NCI-H748 treated with DMSO at 0.1 percent for 48 hours (cell line): Measurements from ENCODE around the gene RETSAT.
"Not testable (repeated sequence)": the region's sequence is repeated elsewhere in the genome, so short reads cannot be mapped to it uniquely, and the experiment has no call there.

Experiments used
- DNase-seq: peaks from one replicate; lab custom pipeline; 2025; lab: John Stamatoyannopoulos, UW

RETSAT gene

DNA sequence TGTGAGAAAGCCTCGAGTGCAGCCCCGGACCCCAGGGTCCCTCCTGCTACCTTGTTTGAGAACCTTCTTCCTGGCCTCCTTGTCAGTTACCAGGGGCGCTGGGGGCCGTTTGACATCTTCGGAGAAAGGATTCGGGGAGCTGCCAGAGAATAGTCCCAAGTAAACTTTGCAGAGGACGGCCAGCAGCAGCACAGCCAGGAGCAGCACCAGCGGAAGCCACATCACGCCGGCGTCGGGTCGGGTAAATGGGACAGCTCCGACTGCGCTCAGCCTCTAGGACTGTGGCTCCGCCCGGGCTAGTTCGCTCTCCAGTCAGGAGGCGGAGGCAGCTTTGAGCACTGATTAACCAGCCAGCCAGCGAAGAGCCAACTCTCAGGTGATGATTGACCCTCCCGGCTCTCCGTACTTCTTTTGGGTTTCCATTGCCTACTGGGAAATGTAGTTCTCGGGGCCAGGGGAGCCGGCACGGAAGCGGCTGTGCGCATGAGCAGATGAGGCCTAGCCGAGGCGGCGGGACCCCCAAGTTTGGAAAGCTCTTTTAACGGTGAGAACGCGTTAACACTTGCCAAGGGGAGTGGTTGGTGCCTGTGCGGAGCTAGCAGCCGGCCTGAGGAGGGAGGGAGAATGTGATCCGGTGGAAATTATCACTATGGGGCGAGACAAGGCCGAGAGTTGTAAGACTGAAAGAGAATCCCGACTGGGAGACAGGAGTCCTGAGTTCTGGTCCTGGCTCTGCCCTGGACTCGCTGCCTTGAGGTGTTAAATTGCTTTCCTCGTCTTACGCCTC, at the start of gene RETSAT, which contains the start of gene ELMOD3:
Gene RETSAT, minus strand, starts transcription at position 243 of the 787 bp plus-strand sequence. Its CDS starts 21 bp downstream, at position 222.
Gene ELMOD3, plus strand, starts transcription at position 484 of the 787 bp plus-strand sequence. CDS start 2,430 bp downstream, outside the sequence.
- DNase-seq, result peak; percentile 89

DNA sequence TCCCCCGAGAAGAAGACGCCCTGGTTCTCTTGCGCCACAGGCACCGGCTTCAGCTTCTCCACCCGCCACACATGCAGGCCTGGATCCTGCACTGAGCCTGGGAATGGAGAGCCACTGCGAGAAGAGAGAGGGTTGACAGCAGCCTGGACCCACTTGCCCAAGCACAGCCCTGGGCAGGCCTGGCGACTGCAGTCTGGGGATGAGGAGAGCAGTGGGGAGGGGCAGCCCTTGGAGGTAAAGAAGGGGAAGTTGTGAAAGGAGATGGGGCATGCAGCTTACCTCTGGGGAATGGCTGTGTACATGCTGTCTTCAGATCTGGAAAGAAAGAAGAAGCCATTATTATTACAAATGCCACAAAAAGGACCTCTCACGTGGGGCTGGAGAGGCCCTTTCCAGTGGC, 47.5 kb upstream of the RETSAT start:
- no peak for DNase-seq

DNA sequence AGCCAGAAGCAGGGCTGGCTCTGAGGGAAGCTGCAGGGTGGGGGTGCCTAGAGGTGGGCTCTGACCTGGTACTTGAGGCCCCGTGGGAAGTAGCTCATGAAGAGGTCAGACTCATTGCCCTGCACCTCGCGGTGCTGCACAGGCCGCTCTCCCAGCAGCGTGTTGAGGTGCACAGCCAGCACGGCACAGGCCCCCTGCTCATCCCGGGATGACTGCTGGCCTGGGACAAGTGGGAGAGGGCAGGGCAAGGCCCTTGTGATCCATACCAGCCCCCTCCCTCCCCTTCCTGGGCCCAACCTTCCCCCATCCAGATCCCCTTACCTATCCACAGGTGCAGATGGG, 47.1 kb upstream of the RETSAT start:
- no peak for DNase-seq

DNA sequence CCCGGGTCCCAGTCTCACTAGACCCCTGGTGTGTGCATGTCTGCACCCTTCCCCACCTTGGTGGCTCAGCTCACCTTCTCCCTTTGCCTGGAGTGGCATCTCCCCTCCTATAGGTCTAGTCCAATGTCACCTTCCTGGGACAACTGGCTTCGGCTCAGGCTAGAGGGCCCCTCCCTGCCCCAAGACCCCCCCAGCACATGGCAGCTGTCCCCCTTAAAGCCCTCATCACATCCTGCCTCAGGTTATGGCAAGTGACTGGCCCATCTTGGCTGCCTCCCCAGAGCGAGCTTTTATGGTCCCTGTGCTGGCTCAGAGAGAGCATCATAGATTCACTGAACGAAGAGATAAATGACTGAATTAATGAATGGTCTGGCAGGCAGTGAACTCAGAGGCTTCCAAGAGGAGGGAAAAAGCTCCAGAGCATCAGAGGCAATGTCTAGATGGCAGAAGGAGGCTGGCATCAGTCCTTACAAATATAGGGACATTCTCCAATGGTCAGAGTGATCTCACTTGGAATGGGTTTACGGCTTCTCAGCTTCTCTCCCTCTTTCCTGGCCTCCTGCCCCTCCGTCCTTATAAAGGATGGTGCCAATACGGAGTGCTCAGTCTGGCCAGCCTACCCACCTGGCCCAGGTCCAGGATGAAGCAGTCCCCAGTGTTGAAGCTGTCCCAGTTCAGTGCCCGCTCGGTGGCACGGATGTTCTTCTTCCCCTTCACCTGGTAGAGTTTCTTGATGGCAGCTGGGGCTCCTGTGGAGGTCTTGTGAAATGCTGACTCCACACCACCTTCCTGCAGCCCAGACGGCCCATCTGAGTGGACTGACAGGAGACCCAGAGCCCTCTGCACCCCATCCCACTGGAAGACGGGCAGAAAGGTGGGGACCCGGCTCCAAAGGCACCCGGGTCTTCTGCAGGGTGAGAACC, 46.5 kb upstream of the RETSAT start:
- no peak for DNase-seq

DNA sequence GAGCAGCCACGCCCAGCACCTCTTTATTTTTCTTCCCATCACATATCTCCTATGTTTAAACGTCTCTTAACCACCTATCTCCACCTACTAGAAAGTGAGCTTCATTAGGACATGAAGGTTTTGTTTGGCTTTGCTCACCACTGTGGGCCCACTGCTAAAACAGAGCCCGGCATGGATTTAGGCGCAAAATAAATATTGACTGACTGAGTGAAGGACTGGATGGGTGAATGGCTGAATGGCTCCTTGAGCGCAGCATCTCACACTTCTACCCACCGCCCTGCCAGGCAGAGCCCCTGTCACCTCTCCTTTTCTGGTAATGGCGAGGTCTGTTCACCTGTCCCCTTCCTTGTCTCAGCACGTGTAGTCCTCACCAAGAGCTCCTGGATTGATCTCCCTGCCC, 45.7 kb upstream of the RETSAT start:
- no peak for DNase-seq

DNA sequence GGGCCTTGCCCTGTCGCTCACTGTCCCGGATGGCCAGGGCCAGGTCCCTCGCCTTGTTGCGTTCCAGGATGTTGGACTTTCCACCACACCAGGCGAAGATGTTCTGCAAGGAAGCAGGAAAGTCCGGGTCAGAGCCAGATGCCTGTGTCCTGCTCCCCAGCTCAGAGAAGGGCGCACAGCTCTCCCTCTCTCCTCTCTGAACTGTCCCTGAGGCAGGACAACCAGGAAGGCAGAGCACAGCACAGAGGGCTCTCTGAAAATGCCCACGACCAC, 44.8 kb upstream of the RETSAT start:
- DNase-seq, result no peak

DNA sequence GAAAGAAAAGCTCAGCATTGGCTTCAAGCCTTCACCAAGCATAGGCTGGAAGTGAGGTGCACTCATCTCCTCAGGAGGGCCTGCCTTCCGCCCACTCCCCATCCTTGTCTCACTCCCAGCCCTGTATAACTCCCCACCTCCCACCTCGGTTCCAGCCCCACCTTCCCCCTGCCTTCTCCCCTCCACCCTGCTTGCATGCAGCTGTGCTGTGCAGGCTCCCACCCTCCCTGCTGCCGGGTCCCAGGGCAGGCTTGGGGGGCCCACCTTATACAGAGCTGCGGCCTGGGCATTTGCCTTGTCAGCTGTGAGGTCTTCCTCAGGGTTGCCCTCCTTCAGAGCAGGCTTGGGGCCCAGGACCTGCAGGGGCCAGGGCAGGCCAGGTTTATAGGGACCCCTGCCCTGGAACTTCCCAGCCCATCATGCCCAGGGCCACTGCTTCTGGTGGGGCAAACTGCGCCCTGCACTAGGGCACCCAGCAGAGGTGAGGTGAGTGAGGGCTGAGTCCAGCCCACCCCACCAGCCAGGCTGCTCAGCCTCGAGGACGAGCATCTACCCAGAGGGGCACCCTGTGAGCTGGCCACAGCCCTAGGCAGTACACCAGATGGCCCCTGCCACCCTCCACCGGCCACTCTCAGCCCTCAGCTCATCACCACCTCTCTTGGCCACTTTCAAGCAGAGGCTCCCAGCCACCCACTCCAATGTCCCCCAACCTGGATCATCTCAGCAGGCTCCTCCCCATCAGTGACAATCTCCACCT, 44.3 kb upstream of the RETSAT start:
- no peak for DNase-seq

DNA sequence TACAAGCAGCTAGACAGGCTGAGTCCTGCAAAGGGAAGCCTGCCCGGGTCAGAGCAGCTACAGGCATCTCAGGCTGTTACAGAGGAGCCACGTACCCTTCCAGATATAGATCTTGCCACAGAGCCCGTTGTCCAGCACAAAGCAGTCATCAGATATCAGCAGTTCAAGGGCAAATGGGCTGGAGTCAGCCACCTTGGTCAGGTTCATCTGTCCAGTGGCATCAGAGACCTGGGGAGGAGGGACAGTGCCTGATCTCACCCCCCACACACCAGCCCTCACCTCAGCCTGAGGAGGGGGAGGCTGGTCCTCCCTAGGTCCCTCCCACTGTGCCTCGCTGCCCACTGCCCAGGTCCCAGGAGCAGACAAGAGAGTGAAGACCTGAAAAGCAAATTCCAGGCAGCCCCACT, 43.6 kb upstream of the RETSAT start:
- DNase-seq, result no peak

DNA sequence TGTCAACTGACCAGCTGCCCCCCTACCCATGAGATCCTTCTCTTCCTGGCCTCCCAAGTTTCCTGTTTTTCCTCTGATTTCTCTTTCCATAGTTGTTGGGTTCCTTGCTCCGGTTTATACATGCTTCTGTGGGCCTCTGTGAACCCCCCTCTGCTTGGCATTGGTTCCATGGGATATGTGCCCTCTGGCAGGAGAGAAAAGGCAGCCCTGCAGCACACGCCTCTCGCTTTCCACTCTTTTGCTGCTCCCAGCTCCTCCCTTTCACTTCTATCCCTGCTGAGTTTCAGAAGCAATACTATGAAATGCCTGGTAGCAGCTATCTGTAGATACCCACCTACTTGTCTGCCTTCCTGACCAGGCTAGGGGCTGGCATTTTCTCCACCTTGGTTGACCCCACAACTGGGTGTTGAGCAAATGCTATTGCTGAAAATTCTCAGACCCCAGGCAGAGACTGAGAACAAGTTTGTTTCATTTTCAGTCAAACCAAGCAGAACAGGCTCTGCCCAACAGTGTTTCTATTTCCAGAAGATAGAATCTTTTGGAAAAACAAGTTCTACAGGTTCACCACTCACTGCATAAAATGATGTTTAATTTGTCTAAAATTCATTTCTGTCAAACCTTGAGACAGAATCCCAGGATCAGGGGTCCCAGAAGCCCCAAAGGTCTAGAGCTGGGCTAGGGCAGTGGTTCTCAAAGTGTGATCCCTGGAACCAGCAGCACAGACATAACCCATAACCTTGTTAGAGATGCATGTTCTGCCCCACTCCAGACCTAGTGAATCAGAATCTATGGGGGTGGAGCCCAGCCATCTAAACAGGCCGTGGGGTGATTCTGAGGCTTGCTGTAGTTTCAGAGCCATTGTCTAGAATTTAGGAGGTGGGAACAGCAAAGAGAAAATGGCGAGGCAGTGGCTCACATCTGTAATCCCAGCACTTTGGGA, 42.5 kb upstream of the RETSAT start:
- DNase-seq, result no peak

DNA sequence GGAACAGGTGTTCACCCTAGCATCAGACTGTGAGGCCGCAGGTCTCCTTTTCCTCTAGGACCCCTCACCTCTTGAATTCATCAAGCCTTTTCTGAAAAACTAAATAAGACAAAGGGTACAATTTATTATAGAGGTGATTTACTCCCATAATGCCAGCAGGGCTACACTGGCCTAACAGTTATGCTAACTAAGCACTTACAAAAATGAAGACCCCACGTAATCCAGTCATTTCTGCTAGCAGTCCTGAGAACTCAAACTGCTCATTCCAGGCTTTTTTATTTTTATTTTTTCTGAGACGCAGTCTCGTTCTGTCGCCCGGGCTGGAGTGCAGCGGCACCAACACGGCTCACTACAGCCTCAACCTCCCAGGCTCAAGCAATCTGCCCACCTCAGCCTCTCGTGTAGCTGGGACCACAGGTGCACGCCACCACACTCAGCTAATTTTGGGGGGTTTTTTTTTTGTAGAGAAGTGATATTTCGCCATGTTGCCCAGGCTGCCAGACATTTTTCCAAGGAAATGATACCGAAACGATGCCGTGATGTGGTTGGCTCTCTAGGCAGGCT, 41.7 kb upstream of the RETSAT start:
- no peak for DNase-seq

DNA sequence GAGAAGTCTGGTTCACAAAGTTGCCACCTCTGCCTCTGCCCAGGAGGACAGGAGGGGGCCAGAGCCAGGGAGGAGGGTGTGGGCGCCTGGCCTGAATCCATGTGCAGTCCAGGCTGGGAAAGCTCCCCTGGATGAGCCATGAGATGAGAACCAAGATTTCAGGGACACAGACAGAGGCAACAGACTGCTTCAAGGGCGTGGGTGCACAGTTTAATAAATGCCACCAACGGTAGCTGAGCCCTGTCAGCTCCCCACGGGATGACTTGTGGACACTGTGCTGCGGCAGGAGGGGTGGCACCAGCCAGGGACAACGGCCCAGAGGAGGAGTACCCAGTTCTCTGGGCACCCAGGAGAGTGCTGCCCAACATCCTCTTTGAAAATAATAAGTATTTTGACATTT, 40.6 kb upstream of the RETSAT start:
- no peak for DNase-seq

DNA sequence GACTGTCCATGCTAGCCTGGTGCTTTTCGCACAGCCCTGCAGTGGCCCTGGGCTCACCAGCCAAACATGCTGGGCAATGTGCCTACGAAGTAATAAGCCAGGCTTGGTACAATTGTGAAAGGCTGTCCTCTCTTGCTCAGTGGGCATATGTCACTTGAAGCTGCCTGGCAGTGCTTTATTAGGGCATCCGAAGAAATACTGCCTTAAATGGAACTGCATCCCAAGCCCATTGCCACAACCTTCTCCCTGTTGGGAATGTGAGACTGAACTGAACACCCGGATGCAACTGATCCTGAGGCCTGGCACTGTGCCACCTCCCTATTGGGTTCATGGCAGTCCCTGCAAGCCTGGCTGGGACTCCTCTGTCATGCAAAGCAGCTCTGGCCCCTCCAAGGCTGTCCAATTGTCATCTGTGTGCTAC, 39.9 kb upstream of the RETSAT start:
- no peak for DNase-seq

DNA sequence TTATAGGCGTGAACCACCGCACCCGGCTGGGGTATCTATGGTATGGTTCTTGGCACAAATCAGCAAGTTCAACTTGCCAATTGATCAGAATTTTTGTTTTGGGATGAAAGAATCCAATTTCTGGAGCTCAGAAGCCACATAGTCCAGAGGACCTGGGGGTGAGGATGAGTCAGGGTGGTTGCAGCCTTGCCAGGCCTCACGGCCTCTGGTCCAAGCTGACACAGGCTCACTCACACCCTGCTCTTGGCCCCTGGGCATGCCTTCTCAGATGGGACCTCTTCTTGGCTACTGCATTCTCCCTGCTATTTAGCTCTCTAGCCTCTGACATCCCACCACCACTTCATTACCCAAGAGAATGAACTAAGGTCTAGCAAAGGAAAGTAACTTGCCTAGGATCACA, 39.5 kb upstream of the RETSAT start:
- DNase-seq, result no peak

DNA sequence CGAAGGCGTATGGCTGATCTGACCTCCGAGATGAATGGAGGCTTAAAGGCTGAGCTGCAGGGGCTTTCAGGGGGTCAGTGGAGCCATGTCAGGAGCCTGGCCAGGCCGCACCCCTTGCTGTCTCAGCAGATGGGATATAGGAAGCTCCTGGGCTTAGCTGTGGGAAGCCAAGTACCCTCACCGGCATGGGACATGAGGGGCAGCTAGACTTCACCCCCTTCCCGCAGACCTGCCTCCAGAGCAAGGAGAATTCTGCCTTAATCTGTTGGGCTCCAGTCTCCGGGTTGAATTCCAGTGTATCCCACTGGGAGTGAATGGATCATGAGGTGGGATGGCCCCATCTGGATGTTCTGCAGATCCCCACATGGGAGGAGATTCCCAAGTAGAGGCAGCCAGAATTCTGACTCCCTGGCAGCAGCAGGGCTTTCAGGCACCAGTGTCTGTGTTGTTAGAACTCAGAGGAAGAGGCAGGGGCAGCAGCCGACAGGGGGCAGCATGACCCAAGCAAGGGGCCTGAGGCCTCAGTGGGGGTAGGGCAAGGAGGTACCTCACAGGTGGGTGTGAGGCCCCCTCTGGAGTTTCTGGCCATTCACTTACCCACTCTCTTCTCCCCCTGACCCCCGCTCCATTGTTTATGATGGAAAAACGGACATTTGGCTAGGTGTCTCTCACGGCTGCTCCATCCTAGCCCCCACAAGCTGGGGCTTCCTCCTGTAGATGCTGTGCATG, 36.8 kb upstream of the RETSAT start:
- no peak for DNase-seq

DNA sequence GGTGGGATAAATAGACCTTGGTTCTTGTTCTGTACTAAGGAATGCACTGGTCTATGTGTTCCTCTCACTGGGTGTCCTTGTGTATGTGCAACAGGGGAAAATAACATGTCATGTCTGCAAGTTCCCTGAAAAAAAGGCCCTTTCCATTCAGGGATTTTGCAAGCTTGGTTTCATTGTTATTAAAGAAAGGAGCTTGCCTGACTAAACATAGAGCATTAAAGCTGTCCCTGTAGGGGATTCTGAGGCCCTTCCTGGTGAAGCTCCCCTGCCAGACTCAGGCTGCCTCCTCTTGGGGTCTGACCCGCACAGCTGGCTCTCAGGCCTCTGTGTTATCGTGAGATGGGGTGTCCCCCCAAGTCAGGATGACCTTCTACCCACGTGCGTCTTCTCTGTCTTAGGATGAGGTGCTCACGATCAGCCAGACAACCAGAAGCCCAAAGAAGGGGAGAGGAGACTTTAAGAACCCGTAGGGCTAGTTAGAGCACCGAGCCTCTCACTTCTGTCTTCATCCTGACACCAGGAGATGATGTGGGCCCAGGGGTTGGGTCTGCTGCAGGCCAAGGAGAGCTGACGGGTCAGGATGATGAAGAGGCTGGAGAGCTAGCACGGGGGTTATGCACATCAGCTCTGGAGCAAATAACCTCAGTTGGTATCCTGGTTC, 34.7 kb upstream of the RETSAT start:
- no peak for DNase-seq

DNA sequence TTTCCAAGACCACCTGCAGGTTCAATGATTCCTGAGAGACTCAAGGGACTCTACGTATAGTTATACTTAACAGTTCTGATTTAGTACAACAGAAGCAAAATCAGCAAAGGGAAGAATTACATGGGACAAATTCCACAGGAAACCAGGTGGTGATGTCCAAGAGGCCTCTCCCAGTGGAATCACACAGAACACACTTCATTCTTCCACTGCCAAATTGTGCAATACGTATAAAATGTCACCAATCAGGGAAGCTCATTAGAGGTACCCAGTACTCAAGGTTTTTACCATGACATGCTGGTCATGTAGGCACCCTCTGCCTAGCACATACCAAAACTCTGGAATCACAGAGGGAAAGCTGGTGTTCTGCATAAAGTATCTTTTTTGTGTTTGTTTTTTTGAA, 33.4 kb upstream of the RETSAT start:
- DNase-seq, result no peak

DNA sequence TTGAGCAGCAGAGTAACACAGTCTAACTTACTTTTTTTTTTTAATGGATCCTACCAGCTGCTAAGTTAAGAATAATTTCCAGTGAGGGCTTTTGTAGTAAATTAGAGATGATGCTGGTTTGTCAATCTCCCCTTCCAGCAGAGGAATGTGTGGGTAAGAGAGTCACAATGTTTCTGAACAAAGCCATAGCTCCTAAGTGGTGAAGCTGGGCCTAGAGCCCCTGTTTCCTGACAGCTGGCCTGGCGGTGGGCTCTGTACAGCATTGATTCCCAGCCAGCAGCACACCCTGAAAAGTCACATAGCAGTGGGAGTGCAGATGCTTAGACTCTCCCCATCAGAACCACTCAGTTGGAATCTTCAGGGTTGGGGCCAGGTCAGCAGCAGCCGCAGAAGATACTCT, 31.4 kb upstream of the RETSAT start:
- DNase-seq, result no peak

DNA sequence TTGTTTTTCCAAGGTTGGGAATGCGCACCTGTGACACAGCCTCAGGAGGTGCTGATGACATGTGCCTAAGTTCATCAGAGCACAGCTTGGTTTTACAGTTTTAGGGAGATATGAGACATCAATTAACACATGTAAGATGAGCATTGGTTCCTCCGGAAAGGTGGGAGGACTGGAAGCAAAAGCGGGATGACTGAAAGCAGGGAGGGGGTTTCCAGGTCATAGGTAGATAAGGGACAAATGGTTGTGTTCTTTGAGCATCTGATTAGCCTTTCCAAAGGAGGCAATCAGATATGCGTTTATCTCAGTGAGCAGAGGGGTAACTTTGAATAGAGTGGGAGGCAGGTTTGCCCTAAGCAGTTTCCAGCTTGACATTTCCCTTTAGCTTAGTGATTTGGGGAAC, 29.5 kb upstream of the RETSAT start:
- DNase-seq, result no peak

DNA sequence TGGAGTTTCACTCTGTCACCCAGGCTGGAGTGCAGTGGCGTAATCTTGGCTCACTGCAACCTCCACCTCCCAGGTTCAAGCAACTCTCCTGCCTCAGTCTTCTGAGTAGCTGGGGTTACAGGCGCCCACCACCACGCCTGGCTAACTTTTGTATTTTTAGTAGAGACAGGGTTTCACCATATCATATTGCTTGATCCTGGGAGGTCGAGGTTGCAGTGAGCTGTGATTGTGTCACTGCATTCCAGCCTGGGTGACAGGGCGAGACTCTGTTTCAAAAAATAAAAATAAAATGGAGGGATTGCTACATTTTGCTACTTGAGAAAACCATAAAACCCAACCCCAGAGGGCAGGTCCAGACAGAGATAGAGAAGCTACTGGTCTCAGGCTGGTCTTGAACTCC, 28.8 kb upstream of the RETSAT start:
- not testable (repeated sequence) for DNase-seq

DNA sequence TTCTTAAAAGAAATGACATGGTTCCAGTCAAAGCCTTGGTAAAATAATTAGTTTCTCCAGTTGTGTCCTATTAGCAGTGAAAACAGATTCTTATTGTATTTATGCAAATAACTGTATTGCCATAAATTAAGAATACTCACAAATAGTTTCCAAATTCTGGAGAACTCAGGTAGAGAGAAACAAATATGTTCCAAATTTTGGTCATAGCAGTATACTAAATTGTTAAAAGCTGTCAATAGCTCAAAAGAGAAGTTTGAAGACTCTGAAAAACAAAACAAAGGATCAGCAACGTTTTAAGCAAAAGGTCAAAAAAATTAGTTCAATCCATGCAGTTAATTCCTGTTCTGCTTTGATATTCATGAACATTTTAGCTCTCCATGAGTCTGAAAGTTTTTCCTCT, 25.7 kb upstream of the RETSAT start:
- no peak for DNase-seq
